SK-N-SH (cell line): ENCODE measurements around the gene VASP. TPM values are rescaled to one million over a fixed set of nuclear protein-coding genes. Genes with fewer than 3 reads are reported as not detected.

Experiments
- CTCF ChIA-PET: fragments of 300-600, 350-600 bp; formaldehyde crosslinking; extraction: SDS; loops from one replicate; lab custom pipeline; 2021; lab: Yijun Ruan, JAX
- POLR2A ChIA-PET: fragments of 350-600 bp; sonication (Branson Sonifier 250); formaldehyde crosslinking; extraction: SDS; loops from one replicate; lab custom pipeline; 2020; ENCODE audit warnings: antibody characterized with exemption, inconsistent platforms; lab: Yijun Ruan, JAX
- DNase-seq: peaks from one replicate; pipeline ENCODE4 v3.0.0; 2012
- H2AFZ ChIP-seq: fragments of 200-600 bp; sonication (generic); 2 replicates; pipeline ENCODE4 v1.8.1; 2016; ENCODE audit warnings: antibody characterized with exemption, mild to moderate bottlenecking, low read depth
- H3F3A ChIP-seq: fragments of 200-600 bp; sonication (generic); replicated peaks from 2 replicates; pipeline ENCODE3; 2016; ENCODE audit warnings: antibody characterized with exemption, mild to moderate bottlenecking; ENCODE audit not compliant: insufficient read depth
- H3K27ac ChIP-seq, 2 experiments: fragments of 200-500 bp in 1 of 2; fragments of 200-600 bp in 1 of 2; sonication (Bioruptor generic) in 1 of 2; sonication (generic), shearing (Covaris generic) in 1 of 2; 2 replicates each; pipeline versions ENCODE4 v1.5.1 to v1.6.1; 2014 to 2016; ENCODE audit warnings: low read depth in 2 of 2, inconsistent platforms in 1 of 2, low read length in 1 of 2, mild to moderate bottlenecking in 1 of 2, mixed read lengths in 1 of 2
- H3K27me3 ChIP-seq: fragments of 200-600 bp; sonication (generic), shearing (Covaris generic); 2 replicates; pipeline ENCODE4 v1.6.1; 2016; ENCODE audit warnings: mixed run types; ENCODE audit not compliant: insufficient read depth
- H3K36me3 ChIP-seq, 2 experiments: fragments of 200-500 bp in 1 of 2; fragments of 200-600 bp in 1 of 2; sonication (Bioruptor generic) in 1 of 2; sonication (generic) in 1 of 2; replicated peaks in 1 of 2; 2 replicates each; pipeline versions ENCODE3 to v1.5.1; 2014 to 2016; ENCODE audit warnings: low read length in 1 of 2, mild to moderate bottlenecking in 1 of 2; ENCODE audit not compliant: insufficient read depth in 2 of 2, control insufficient read depth in 1 of 2
- H3K4me1 ChIP-seq, 2 experiments: fragments of 200-500 bp in 1 of 2; fragments of 200-600 bp in 1 of 2; sonication (Bioruptor generic) in 1 of 2; sonication (generic), shearing (Covaris generic) in 1 of 2; 2 replicates each; pipeline versions ENCODE4 v1.5.1 to v1.6.1; 2014 to 2016; ENCODE audit warnings: low read depth in 1 of 2, low read length in 1 of 2, mixed run types in 1 of 2; ENCODE audit not compliant: insufficient read depth in 2 of 2, control insufficient read depth in 1 of 2
- H3K4me2 ChIP-seq: fragments of 200-600 bp; sonication (generic), shearing (Covaris generic); 2 replicates; pipeline ENCODE4 v1.6.1; 2017; ENCODE audit warnings: mixed run types
- H3K4me3 ChIP-seq, 2 experiments: fragments of 200-500 bp in 1 of 2; fragments of 200-600 bp in 1 of 2; sonication (Bioruptor generic) in 1 of 2; sonication (generic), shearing (Covaris generic) in 1 of 2; 2 replicates each; pipeline versions ENCODE4 v1.5.1 to v1.8.1; 2014 to 2016; ENCODE audit warnings: low read depth in 2 of 2, inconsistent platforms in 1 of 2, low read length in 1 of 2, mild to moderate bottlenecking in 1 of 2, mixed read lengths in 1 of 2, moderate library complexity in 1 of 2
- H3K79me2 ChIP-seq: fragments of 200-600 bp; sonication (generic); 2 replicates; pipeline ENCODE4 v1.8.1; 2017; ENCODE audit warnings: mild to moderate bottlenecking; ENCODE audit not compliant: insufficient read depth
- H3K9ac ChIP-seq: fragments of 200-600 bp; sonication (generic); 2 replicates; pipeline ENCODE4 v1.6.1; 2017; ENCODE audit warnings: mixed run types
- H3K9me2 ChIP-seq: fragments of 200-600 bp; sonication (generic); 2 replicates; pipeline ENCODE4 v1.6.1; 2017; ENCODE audit warnings: mixed run types
- H3K9me3 ChIP-seq: fragments of 200-600 bp; sonication (generic); 2 replicates; pipeline ENCODE4 v1.6.1; 2017; ENCODE audit warnings: mixed run types, mild to moderate bottlenecking, moderate library complexity
- H4K20me1 ChIP-seq: fragments of 200-600 bp; sonication (generic); 2 replicates; pipeline ENCODE4 v1.6.1; 2017; ENCODE audit warnings: mild to moderate bottlenecking, mixed run types; ENCODE audit not compliant: insufficient read depth
- EP300 ChIP-seq, 2 experiments: IDR thresholded peaks; 2 replicates each; pipeline versions ENCODE4 v1.4.0 to v1.6.1; 2012; ENCODE audit warnings: borderline replicate concordance in 1 of 2, low read depth in 1 of 2, low read length in 1 of 2
- FOSL2 ChIP-seq: IDR thresholded peaks from 2 replicates; pipeline ENCODE4 v1.4.0; 2012; ENCODE audit warnings: low read depth, mild to moderate bottlenecking, moderate library complexity, borderline replicate concordance
- FOXJ3 ChIP-seq: sonication (generic); formaldehyde crosslinking; IDR thresholded peaks from 2 replicates; pipeline ENCODE4 v1.5.1; 2020; ENCODE audit warnings: mild to moderate bottlenecking, missing genetic modification reagents
- GATA2 ChIP-seq: sonication (generic); formaldehyde crosslinking; IDR thresholded peaks from 2 replicates; pipeline ENCODE4 v1.5.0; 2020; ENCODE audit warnings: mild to moderate bottlenecking, missing genetic modification reagents
- IRF3 ChIP-seq: fragments of 150-350 bp; IDR thresholded peaks from 2 replicates; pipeline ENCODE4 v1.6.1; 2016; ENCODE audit warnings: mild to moderate bottlenecking, low read depth, low read length
- JUND ChIP-seq: IDR thresholded peaks from 2 replicates; pipeline ENCODE4 v1.4.0; 2012
- MAX ChIP-seq: IDR thresholded peaks from 2 replicates; pipeline ENCODE4 v1.4.0; 2012; ENCODE audit warnings: low read depth
- MEF2A ChIP-seq: IDR thresholded peaks from 2 replicates; pipeline ENCODE4 v1.4.0; 2012; ENCODE audit warnings: low read depth, borderline replicate concordance
- NFIC ChIP-seq: IDR thresholded peaks from 2 replicates; pipeline ENCODE4 v1.4.0; 2012; ENCODE audit warnings: borderline replicate concordance
- POLR2AphosphoS5 ChIP-seq: IDR thresholded peaks from 2 replicates; pipeline ENCODE4 v1.6.1; 2012; ENCODE audit warnings: low read depth, low read length
- REST ChIP-seq: IDR thresholded peaks from 2 replicates; pipeline ENCODE4 v1.6.1; 2012; ENCODE audit warnings: mild to moderate bottlenecking, low read depth, low read length, moderate library complexity
- RXRA ChIP-seq: IDR thresholded peaks from 2 replicates; pipeline ENCODE4 v1.4.0; 2012; ENCODE audit warnings: low read depth, mild to moderate bottlenecking, borderline replicate concordance
- SIN3A ChIP-seq: IDR thresholded peaks from 2 replicates; pipeline ENCODE4 v1.6.1; 2012; ENCODE audit warnings: low read depth, mild to moderate bottlenecking, low read length, moderate library complexity, borderline replicate concordance
- TAF1 ChIP-seq: IDR thresholded peaks from 2 replicates; pipeline ENCODE4 v1.6.1; 2012; ENCODE audit warnings: low read depth, mild to moderate bottlenecking, low read length, moderate library complexity, borderline replicate concordance
- TEAD4 ChIP-seq: IDR thresholded peaks from 2 replicates; pipeline ENCODE4 v1.4.0; 2012; ENCODE audit warnings: mild to moderate bottlenecking, borderline replicate concordance; ENCODE audit not compliant: insufficient read depth
- YY1 ChIP-seq: IDR thresholded peaks from 2 replicates; pipeline ENCODE4 v1.4.0; 2012; ENCODE audit warnings: low read depth, mild to moderate bottlenecking
- ZBTB33 ChIP-seq: IDR thresholded peaks from 2 replicates; pipeline ENCODE4 v1.4.0; 2012; ENCODE audit warnings: low read depth, borderline replicate concordance
- whole genome bisulfite sequencing: methylation state at CpG from one replicate; pipeline ENCODE4 v1.1.6; 2017; ENCODE audit warnings: low lambda C conversion rate; 5-methylcytosine and 5-hydroxymethylcytosine counted together
- polyA plus RNA-seq, 3 experiments: library from polyadenylated mRNA; depleted of rRNA; stranded (reverse); fragments of >200 nt; gene quantifications; 2 replicates each; pipeline ENCODE4 v1.2.3, GENCODE V29; 2012

The VASP gene
- polyA plus RNA-seq, 1 of the 3 experiments (the other 2 are of a cell fraction), result 37.8 TPM

- H3K4me2 ChIP-seq, result no peak overlapping the region
- 90% methylated on average over 15 of the region's 16 CpGs for WGBS
These were observed 9.5 kb upstream of the VASP start for GRCh38 chr19:45497791-45498190.

GRCh38 chr19:45498411-45499195, 8.7 kb upstream of the VASP start, which contains the start of gene PPM1N:
PPM1N (plus strand) TSS chr19:45498443; CDS start chr19:45498473, 30 bp downstream.
- CTCF ChIA-PET, result interaction anchor here (1.0 to 7.8 kb wide), 5 partner anchors 13 to 1230 kb away, joined by 3 to 97 read pairs (median 12); no protein-coding TSS in a partner anchor
- DNase-seq, result no peak
- Histone ChIP-seq H3K36me3 (no peaks in the 10 kb centered on the region), H3K79me2 (no peaks in the 10 kb centered on the region), H3K9me2 (no peaks in the 10 kb centered on the region), H3K27ac (peak within 1 kb of the TSS; percentile 33 to 77; a peak in 2 of 4 replicates), H3K4me2 (peak within 1 kb of the TSS; percentile 84), H3K9ac (peak within 1 kb of the TSS; percentile 65), H3K27me3 (no peaks in the 10 kb centered on the region), H3K4me3 (peak within 1 kb of the TSS; percentile 61 to 79), H3K4me1 (peaks cover 3 to 16% of the 10 kb centered on the region in 2 experiments; a peak in 2 of 4 replicates), H3F3A (peaks cover 5% of the 10 kb centered on the region), H3K9me3 (no peaks in the 10 kb centered on the region), H2AFZ (peak within 1 kb of the TSS; percentile 95), H4K20me1 (peaks cover 13% of the 10 kb centered on the region; the same call in 1 of the 2 replicates)
- WGBS, result 81% methylated on average over 25 of the region's 89 CpGs
- POLR2A ChIA-PET, result interaction anchor here (1.1 kb wide), 1 partner anchor 13 kb away, joined by 3 read pairs; no protein-coding TSS in a partner anchor
- TF ChIP-seq REST (no peak), POLR2AphosphoS5 (no peak), RXRA (no peak), YY1 (no peak), JUND (no peak), ZBTB33 (no peak), NFIC (no peak), EP300 (IDR thresholded peaks at IDR 0.05; ENCODE audit: borderline replicate concordance in 1 of 2, low read depth in 1 of 2, low read length in 1 of 2) (no peak), FOXJ3 (CRISPR knock-in tag) (no peak), TAF1 (no peak), SIN3A (no peak), GATA2 (no peak), TEAD4 (no peak), MEF2A (no peak), FOSL2 (no peak), MAX (no peak)

More at GRCh38 chr19:45497791-45498190, 9.5 kb upstream of the VASP start:
- Histone ChIP-seq H4K20me1 (peaks cover 13% of the 10 kb centered on the region; the same call in 1 of the 2 replicates), H3K79me2 (no peaks in the 10 kb centered on the region), H3K27me3 (no peaks in the 10 kb centered on the region), H3K27ac (no peak overlapping the region), H3K4me3 (peak overlapping the region in 1 of 2 experiments; percentile 16; a peak in 1 of 4 replicates), H3K9ac (no peak overlapping the region), H3K9me3 (no peaks in the 10 kb centered on the region), H2AFZ (no peak overlapping the region), H3K36me3 (no peaks in the 10 kb centered on the region), H3K4me1 (peaks cover 3 to 16% of the 10 kb centered on the region in 2 experiments; a peak in 2 of 4 replicates), H3F3A (peaks cover 8% of the 10 kb centered on the region), H3K9me2 (no peaks in the 10 kb centered on the region)
- POLR2A ChIA-PET, result no interaction called here
- TF ChIP-seq IRF3, result no peak
- no peak for DNase-seq
- CTCF ChIA-PET, result interaction anchor here (1.1 to 7.8 kb wide), 4 partner anchors 8 to 70 kb away, joined by 3 to 97 read pairs (median 38); no protein-coding TSS in a partner anchor
